HG03558 (cell line): Measurements from ENCODE around the gene ATPAF1.
"Not testable (repeated sequence)": the region's sequence is repeated elsewhere in the genome, so short reads cannot be mapped to it uniquely, and the experiment has no call there.

Experiments
- ATAC-seq: cut with Tn5 transposase; IDR thresholded peaks from one replicate; pipeline ENCODE4 v1.9.1; 2021; ENCODE audit warnings: moderate number of reproducible peaks; ENCODE audit not compliant: unreplicated experiment; ENCODE audit errors: extremely low read depth

The ATPAF1 gene

DNA sequence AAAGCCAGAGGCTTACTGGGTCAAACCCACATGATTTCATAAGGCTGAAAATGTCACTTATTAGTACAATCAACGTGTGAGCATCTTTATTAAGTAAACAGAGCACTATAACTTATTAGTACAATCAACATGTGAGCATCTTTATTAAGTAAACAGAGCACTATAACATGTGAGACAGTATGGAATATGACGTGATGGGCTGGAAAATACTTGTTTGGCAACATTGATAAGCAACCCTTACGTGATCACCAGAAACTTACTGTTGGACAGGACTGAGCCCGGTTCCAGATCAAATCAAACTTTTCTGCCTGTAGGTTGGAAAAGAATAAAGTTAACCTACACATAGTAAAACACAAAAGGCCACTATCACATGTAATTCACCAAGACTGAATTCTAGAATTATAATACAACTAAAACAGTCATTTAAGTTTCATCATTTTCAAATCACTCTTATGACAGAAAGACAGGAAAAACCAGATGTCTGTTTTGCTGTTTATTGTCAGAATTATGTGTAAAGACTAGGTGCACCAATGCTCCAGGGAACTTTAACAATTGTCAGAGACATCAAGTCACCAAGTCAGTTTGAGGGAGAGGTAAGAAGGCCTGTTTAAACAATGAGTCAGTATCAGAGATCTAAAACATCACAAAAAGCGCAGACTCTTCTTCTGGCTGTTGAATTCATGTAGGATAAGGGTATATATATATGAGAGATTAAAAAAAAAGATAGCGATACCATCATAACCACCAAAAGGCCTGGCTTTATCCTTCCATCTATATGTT is 15.7 kb downstream of the ATPAF1 start:
- no peak for ATAC-seq

DNA sequence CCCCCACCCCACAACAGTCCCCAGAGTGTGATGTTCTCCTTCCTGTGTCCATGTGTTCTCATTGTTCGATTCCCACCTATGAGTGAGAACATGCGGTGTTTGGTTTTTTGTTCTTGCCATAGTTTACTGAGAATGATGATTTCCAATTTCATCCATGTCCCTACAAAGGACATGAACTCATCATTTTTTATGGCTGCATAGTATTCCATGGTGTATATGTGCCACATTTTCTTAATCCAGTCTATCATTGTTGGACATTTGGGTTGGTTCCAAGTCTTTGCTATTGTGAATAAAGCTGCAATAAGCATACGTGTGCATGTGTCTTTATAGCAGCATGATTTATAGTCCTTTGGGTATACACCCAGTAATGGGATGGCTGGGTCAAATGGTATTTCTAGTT is 17.0 kb downstream of the ATPAF1 start:
- ATAC-seq, result not testable (repeated sequence)

DNA sequence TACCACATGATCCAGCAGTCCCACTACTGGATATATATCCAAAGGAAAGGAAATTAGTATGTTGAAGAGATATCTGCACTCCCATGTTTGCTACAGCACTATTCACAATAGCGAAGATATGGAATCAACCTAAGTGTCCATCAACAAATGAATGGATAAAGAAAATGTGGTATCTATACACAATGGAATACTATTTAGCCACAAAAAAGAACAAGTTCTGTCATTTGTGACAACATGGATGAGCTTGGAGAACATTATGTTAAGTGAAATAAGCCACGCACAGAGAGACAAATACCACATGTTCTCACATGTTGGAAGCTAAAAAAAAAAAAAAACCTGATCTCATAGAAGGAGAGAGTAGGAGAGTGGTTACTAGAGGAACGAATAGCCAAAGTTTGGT is 17.7 kb downstream of the ATPAF1 start:
- no peak for ATAC-seq

DNA sequence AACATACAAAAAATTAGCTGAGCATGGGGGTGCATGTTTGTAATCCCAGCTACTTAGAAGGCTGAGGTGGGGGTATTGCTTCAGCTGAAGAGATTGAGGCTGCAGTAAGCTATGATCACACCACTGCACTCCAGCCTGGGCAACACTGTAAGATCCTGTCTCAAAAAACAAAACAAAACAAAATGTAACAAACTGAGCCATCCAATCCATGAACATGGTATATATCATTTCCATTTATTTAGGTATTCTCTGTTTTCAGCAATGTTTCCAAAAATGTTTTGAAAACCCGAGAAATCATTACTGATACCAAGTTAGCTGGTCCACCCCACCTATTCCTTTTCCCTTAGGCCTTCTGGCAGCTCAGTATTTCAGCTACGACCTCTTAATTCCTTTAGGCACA is 18.4 kb downstream of the ATPAF1 start:
- no peak for ATAC-seq

DNA sequence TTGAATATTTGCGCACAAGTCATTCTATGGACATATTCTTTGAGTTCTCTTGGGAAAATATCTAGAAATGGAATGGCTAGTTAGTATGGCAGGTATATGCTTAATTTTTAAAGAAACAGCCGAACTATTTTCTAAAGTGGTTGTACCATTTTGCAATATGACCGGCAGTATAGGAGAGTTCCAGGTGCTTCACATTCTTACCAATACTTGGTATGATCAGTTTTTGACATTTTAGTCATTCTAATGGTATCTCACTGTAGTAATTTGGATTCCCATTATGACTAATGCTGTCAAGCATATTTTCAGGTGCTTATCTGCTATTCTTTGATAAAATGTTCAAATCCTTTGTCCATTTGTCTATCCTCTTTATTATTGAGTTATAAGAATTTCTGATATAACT is 20.6 kb downstream of the ATPAF1 start:
- no peak for ATAC-seq

DNA sequence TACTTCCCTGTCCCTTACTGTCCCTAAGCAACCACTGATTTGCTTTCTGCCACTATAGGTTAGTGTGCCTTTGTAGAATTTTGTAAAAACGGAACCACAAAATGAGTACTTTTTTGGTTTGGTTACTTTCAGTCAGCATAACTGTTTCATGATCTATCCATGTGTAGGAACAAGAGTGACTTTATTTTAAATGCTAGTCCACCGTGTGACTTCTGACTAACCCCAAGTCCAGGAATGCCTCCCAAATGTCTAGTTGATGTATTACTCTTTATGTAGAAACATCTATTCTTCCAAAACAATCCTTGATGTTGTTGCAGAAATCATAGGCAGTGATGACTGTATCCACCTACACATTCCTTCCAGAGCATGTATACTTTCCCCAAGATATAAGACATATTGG is 21.3 kb downstream of the ATPAF1 start:
- no peak for ATAC-seq

DNA sequence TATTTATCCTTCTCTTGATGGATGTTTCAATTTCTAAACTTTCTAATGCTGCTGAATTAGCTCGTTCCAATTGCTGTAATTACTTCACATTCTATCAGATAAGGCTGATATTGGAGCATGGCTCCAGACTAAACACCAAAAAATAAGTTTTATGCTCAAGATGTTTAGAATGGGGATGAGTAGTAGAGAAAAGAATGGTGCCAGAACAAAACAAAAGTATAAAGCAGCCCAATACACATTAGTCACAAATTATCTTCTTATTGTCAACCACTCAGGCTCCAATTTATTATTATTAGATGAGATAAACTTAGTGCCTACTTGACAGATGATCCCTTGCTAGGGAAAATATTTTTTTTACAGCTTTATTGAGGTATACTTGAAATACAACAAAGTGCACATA is 21.8 kb downstream of the ATPAF1 start:
- no peak for ATAC-seq

DNA sequence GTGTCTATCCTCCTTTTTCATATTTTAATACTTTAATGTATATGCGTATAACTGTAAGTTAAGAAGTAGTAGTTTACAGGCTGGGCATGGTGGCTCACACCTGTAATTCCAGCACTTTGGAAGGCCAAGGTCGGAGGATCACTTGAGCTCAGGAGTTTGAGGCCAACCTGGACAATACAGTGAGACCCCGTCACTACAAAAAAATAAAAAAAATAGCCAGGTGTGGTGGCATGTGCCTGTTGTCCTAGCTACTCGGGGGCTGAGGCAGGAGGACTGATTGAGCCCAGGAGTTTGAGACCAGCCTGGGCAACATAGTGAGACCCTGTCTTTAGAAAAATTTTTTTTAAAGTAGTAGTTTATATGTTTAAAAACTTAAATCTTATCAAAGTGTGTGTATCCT is 22.3 kb downstream of the ATPAF1 start:
- no peak for ATAC-seq

DNA sequence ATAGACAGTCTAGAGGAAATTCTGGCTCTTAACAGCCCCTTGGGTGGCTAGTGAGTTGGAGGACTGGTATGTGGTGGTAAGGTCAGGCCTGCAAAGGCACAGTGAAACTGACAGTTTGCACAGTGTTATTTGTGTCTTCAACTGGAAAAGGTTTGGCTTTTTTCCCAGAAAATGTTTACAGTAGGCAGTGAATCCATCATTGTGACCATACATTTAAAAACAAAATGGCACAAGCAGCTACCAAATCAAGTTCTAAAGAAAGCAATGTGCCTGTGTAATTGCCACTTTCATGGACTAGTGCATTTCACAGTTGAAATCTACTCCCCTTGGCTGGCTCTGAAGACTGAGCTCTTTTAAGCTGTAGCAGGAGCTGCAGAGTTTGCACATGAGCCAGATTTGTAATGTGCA is 24.8 kb downstream of the ATPAF1 start:
- no peak for ATAC-seq

DNA sequence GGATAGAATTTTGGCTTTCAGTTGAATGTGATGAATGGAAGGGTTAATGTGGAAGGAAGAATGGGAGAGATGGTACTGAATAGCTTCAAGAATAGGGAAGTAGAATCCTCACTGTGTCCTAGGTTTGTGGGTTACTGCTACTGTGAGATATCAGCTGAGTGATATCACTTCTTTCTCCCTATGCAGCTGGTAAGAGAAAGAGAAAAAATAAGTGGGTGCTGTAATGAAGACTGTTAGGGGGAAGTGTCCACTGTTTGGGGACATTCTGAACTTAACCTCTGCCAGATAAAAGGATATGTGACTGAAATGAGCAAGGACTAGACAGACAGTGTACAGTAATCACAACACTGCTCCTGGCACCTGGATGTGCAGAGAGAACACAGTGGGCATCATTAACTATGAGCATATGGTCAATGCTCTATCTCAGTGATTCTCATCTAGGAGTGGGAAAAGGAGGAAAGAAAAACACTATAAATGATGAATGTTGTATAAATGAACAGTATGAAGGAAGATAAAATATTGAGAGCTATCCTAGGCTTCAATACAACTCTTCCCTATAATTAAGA is 26.0 kb downstream of the ATPAF1 start:
- ATAC-seq, result no peak

DNA sequence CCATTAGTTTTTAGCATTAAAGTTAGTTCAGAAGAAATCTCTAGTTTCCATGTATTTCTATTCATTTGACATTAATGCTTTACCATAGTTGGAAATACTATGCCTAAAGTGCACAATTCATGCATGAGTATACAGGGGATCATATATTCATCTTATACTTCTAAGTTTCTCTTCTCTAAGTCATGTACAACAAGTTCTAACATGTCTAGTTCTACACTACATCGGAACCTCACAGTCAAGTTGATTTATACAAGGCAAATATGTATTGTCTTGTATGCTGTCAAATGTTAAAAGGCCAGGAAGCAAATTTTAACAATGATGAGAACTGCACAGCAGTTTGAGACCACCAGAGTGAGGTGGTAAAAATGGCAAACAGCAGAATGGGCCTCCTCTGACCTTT is 28.6 kb downstream of the ATPAF1 start:
- ATAC-seq, result no peak

DNA sequence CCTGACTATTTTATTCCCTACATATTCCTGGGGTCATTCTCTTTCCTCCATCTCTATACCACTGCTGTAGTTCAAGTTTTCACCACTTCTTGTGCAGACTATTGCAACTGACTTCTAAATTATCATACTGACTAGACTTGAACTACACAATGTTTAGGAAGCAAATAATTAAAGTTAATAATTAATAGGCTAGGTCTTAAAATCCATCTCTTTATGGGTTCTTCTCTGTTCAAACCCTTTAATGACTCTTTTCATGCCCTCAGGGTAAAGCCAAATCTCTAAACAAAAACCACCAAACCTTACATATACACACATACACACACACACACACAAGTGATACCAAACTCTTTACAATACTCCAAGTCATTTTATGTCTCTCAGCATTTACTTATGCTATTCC is 29.2 kb downstream of the ATPAF1 start:
- ATAC-seq, result no peak

DNA sequence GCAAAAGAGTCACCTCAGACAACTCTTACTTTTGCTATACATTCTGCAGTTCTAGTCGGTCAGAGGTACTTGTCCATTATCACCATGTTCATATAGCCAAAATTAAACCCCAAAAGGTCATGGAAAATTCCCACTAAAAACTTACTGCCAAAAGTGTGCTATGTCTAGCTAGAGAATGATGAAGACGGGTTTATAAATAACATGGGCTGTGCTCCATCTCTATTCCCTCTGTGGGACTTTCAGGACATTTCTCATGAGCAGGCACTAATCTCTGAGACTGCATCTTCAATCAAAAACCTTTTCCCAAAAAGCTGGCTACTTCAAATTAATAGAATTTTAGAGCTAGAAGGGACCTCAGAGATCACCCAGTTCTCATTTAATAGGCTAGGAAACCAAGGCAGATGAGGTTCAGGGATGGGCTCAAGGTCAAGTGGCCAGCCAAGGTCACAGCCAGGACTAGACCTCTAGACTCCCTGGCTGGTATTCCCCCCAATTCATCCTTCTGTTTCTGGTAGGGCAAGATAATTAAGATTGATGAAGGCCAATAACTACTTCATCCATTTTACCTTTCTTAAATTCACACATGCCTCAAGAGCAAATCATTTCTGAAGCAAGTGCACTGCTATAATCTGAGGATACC is 30.6 kb downstream of the ATPAF1 start:
- no peak for ATAC-seq

DNA sequence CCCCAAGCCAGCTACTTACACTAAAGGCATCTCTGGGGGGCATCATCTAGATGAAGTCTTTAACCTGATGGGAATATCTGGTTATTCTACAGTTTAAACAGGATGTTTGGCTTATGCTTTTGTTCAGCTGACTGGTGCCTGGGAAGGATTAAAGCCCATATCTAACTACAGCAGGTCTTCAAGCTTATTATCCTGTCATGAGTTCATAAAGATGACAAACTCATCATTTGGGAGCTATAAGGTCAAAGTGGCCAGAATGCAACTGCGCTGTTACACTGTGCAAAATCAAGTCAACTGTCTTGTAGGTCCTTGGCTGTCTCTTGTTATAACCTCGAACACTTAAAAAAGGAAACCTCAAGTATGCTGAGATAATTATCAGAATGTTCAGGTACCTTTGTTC is 33.0 kb downstream of the ATPAF1 start:
- ATAC-seq, result no peak

DNA sequence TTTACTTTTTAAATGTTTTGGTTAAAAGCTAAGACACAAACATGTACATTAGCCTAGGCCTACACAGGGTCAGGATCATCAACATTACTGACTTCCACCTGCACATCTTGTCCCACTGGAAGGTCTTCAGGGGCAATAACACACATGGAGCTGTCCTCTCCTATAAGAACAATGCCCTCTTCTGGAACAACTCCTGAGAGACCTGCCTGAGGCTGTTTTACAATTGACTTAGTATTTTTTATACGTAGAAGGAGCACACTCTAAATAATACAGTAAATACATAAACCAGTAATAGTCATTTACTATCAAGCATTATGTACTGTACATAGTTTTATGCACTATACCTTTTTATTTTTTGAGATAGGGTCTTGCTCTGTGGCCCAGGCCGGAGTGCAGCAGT is 37.4 kb downstream of the ATPAF1 start:
- ATAC-seq, result no peak

DNA sequence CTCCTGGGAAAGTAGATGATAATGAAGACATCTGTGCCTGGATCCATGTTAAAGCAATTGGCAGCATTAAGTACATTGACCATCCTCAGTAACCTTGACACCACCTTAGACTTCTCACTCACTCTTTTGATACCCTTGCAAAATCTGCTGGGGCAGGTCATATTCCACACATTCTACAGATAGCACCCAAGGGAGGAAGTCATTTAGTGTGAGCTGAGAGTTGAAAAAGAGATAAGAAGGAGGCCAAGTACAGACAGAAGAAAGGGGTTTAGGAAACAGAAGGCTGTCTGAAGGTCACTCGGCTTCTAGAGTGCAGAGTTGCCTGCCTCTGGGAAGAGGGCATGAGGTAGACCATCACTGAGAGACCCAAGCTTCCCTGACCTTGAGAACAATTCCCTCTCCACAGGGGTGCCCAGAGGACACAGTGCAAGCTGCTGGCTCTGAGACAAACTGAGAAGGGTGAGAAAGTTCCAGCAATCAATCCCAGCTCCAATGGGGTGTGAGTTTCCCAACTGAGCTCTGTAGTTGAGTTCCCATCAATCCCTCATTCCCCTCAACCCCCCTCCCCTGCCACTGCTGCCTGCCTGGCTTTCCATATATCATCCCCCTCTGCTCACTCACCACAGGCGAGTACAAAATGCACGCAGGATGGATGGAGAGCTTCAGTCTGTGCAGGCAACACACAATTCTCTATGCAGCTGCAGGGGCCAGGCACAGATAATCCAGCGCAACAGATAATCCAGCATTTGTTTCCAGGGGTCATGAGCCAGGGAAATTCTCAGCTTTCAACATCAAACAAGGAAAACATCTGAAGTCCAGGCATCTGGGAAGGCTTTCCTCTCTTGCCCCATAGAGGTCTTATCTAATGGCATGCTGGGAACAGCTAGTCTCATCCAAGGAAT is 44.2 kb downstream of the ATPAF1 start:
- ATAC-seq, result no peak

DNA sequence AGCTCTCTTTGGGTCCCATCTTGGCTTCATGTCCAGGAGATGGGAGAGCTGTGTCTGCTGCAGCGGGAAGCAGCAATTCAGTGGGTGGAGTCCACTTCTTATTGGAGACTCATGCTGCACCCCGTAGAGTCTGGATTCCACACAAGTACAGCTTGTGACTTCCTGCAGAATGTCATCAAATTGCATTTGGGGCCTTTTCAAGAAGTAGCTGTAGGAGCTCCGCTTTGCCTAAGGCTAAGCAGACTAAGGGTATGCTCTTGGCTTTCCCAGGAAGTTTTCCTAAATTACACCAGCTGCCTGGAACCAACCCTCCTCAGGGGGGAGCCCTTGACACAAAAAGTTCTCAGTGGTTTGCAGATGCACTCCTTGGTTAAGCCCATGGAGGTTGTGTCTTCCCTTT is 45.8 kb downstream of the ATPAF1 start:
- no peak for ATAC-seq

DNA sequence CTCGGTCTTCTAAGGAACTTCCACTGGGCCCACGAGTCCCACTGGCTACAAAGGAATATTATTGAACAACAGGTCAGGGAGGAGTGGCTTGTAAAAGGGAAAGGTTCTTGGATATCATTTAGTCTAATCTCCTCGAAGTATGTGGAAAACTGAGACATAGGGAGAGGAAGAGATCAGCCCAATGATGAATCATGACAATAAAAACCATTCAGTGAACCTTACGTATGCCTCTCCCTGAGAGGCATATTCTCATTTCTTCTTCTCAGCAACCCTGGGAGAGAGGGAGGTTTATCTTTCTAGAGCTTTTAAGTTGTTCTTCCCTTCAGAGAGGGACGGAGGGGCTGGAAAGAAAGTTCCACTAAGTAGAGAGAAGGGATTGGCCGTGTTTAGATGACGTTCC is 46.2 kb downstream of the ATPAF1 start:
- ATAC-seq, result no peak

DNA sequence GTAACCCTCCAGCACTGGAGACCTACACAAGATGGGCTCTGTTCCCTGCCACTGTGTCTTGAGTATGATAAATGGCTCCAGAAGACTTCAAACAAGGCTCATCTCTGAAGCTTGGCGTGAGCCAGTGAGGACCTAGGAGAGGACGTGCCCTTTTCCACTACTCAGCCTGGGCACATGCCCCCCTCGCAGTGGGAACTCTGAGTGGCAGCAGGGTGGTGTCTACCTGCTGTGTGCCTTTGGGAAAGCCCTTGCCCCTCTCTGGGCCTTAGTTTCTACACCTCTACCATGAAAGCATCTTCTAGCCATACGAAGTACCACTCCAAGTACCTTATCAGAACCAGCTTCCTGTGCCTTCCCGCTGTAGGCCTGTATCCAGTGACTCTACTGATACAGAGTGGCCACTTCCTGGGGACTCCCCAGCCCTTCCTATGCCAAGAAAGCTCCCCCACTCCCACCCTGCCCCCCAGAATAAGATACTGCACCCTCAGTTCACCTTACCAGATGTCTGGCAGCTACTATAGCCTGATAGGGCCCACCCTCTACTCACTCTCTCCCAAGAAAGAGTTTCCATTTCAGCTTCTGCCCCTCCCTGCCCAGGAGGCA is 48.4 kb downstream of the ATPAF1 start:
- ATAC-seq, result no peak

DNA sequence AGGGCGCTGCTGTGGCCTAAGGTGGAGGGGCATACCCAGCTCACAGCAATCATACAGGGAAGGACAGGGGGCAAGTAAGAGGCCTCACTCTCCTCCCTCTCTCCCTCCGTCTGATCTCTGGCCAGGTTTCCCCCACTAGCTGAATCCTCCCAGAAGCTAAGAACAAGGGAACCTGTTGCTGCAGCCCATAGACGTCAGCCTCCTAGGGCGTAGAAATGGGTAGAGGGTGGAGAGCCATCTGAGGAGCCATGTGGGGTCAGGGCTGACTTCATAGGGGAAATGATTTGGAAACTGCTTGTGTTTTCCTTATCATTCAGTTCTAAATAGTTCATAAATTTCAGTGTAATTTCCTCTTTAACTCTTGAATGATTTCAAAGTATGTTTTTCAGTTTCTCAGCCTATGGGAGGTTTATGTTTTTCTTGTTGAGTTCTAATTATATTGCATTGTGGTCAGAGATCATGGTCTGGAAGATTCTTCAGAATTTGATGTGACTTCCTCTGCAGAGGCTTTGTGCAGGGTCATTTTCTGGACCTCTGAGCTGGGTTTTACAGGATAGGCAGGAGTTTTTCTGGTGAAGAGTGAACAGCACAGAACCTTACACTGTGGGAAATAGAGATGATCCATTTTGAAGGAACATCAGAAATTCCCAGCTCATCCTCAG is 49.3 kb downstream of the ATPAF1 start:
- ATAC-seq, result no peak
